ENCODE measurements around the gene TMPRSS9. TPM values are rescaled to one million over a fixed set of nuclear protein-coding genes. Genes with fewer than 3 reads are reported as not detected.

The TMPRSS9 gene
- total RNA-seq, 4 donors from 2014 or later = 0.13 to 0.78 TPM; not detected in 2

DNA sequence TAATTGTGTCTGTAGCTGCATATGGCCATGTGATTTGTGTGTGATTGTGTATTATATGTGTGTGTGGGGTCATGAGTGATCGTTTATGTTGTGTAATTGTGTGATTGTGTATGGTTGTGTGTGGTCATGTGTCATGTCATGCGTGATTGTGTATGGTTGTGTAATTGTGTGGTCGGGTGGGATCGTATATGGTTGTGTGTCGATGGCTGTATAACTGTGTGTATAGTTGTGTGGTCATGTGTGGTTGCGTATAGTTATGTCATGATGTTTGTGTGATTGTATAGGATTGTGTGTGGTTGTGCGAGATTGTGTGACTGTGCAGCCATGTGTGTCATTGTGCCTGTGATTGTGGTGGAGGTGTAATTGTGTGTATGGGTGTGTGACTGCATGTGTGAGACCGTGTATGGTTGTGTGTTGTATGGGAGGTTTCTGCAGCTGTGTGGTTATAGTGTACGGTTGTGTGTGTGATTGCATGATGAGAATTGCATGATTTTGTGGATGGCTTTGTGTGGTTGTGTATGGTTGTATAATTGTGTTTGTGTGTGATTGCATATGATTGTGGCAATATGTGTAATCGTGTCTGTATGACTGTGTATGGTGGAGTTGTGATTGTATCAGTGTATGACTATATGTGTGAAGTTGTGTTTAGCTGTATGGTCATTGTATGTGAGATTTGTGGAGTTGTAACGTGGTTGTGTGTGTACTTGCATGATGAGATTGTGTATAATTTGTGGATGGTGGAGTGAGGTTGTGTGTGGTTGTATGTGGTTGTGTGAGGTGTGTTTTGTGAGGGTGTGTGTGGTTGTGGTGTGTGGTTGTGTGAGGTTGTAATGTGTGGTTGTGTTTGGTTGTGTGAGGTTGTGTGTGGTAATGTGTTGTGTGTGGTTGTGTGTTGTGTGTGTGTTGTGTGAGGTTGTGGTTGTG lies 2.2 kb downstream of the TMPRSS9 start:
- no peak for DNase-seq
- WGBS, 2 donors = 91 to 93% methylated on average over 11 of the region's 11 CpGs
- Histone ChIP-seq H3K4me3 (replicated peaks in 1 of 3) (no peak overlapping the region), H3K27ac (no peak overlapping the region), H3K27me3 (no peaks in the 10 kb centered on the region), H3K4me1 (no peaks in the 10 kb centered on the region), H3K9me3 (no peaks in the 10 kb centered on the region), H3K36me3 (no peaks in the 10 kb centered on the region)
- no peak for TF ChIP-seq POLR2A (IDR thresholded peaks at IDR 0.05)
- TF ChIP-seq, protein P1, sequence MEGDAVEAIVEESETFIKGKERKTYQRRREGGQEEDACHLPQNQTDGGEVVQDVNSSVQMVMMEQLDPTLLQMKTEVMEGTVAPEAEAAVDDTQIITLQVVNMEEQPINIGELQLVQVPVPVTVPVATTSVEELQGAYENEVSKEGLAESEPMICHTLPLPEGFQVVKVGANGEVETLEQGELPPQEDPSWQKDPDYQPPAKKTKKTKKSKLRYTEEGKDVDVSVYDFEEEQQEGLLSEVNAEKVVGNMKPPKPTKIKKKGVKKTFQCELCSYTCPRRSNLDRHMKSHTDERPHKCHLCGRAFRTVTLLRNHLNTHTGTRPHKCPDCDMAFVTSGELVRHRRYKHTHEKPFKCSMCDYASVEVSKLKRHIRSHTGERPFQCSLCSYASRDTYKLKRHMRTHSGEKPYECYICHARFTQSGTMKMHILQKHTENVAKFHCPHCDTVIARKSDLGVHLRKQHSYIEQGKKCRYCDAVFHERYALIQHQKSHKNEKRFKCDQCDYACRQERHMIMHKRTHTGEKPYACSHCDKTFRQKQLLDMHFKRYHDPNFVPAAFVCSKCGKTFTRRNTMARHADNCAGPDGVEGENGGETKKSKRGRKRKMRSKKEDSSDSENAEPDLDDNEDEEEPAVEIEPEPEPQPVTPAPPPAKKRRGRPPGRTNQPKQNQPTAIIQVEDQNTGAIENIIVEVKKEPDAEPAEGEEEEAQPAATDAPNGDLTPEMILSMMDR (IDR thresholded peaks at IDR 0.05) = no peak
- intact Hi-C loops (cut with DNase I) = no loop called here

DNA sequence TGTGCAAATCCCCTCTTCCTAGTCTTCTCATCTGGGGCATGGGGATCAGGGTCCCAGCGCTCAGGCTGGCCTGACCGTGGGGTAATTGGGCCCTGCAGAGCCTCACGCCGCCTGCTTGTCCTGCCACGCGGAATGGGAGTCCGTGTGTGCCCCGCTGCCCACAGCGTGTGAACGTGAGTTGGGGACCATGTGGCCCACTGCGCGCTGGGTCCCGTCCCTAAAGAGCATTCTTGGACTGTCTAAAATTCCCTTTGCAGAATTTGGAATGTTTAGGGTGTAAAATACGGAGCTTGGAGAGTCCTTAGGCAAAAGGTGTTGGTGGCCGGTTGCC lies 2.9 kb downstream of the TMPRSS9 start:
- Histone ChIP-seq H3K27ac (no peak overlapping the region), H3K27me3 (no peaks in the 10 kb centered on the region), H3K4me1 (no peaks in the 10 kb centered on the region), H3K36me3 (no peaks in the 10 kb centered on the region), H3K9me3 (no peaks in the 10 kb centered on the region), H3K4me3 (replicated peaks in 1 of 3) (no peak overlapping the region)
- TF ChIP-seq, protein P1 (IDR thresholded peaks at IDR 0.05) = no peak
- no peak for TF ChIP-seq POLR2A (IDR thresholded peaks at IDR 0.05)
- intact Hi-C loops (cut with DNase I) = no loop called here
- WGBS, 2 donors = 80 to 83% methylated on average over 14 to 15 of the region's 15 CpGs
- DNase-seq = no peak

DNA sequence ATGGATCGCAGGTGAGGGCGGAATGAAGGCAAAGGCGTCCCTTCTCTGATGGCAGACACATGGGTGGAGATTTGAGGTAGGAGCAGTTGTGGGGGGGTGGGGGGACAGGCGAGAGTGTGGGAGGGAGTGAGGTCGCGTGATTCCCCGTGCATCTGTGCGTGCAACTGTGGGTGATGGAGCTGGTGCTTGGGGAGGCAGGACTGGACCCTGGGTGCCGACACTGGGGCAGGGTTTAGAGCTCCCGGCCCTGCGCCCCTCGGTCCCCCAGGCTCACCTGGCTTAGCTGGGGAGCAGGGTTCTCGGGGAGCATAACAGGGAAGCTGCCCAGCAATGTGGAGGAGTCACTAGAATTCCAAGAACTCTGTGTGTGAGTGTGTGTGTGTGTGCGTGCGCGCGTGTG lies 3.4 kb downstream of the TMPRSS9 start:
- TF ChIP-seq POLR2A (IDR thresholded peaks at IDR 0.05) = no peak
- TF ChIP-seq, protein P1 (IDR thresholded peaks at IDR 0.05) = no peak
- Histone ChIP-seq H3K27ac (no peak overlapping the region), H3K27me3 (no peaks in the 10 kb centered on the region), H3K4me1 (no peaks in the 10 kb centered on the region), H3K4me3 (replicated peaks in 1 of 3) (no peak overlapping the region), H3K9me3 (no peaks in the 10 kb centered on the region), H3K36me3 (no peaks in the 10 kb centered on the region)
- 71 to 76% methylated on average over 14 to 17 of the region's 17 CpGs for WGBS, 2 donors
- DNase-seq = no peak
- intact Hi-C loops (cut with DNase I) = no loop called here

DNA sequence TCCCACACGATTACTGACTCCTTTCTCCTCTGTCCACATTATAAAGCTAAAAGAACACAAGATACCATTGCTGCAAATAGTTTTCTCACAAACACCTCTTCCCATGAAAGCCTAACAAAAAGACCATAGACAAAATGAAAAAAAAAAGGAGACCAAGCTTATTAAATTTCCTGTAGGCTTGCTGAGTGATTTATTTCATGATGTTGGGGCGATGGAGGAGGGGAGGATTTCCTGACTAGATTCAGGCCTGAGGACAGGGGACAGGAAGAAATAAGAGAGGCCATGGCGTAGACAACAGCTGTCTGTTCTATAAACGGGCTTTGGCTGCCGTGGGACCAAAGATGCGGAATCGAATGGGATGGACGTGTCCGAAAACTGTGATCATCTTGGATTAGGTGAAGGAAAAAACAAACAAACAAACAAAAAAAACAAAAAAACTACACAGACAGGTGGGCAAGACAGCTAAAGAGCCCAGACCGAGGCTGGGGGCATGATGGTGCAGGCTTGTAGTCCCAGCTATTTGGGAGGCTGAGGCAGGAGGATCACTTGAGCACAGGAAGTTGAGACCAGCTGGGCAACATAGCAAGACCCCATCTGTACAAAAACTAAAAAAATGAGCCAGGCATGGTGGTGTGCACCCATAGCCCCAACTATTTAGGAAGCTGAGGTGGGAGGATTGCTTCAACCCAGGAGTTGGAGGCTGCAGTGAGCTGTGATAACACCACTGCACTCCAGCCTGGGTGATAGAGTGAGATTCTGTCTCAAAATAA lies 5.3 kb downstream of the TMPRSS9 start:
- TF ChIP-seq, protein P1 (IDR thresholded peaks at IDR 0.05) = no peak
- no peak for TF ChIP-seq POLR2A (IDR thresholded peaks at IDR 0.05)
- H3K27me3 ChIP-seq = no peaks in the 10 kb centered on the region
- no peaks in the 10 kb centered on the region for H3K36me3 ChIP-seq
- 65 to 76% methylated on average over 10 of the region's 10 CpGs for WGBS, 2 donors
- no peak overlapping the region for H3K4me3 ChIP-seq (replicated peaks in 1 of 3)
- no peak overlapping the region for H3K27ac ChIP-seq
- intact Hi-C loops (cut with DNase I) = no loop called here
- H3K9me3 ChIP-seq = no peaks in the 10 kb centered on the region
- no peaks in the 10 kb centered on the region for H3K4me1 ChIP-seq
- DNase-seq = no peak

DNA sequence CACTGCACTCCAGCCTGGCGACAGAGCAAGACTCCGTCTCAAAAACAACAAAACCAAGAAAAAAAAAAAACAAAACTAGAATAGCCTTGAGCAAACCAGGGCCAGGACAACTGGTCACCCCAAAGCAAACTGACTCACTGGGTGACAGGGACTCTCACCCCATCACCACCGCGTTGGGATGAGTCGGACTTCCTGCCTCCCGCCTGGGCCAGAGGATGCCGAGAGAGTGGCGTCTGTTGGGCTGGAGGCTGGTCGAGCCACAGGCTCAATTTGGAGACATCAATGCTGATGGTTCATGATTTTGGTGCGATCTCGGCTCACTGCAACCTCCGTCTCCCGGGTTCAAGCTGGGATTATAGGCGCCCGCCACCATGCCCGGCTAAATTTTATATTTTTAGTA lies 11.6 kb downstream of the TMPRSS9 start:
- Histone ChIP-seq H3K36me3 (no peaks in the 10 kb centered on the region), H3K27ac (no peak overlapping the region), H3K4me3 (replicated peaks in 1 of 3) (no peak overlapping the region), H3K4me1 (no peaks in the 10 kb centered on the region), H3K27me3 (no peaks in the 10 kb centered on the region), H3K9me3 (no peaks in the 10 kb centered on the region)
- TF ChIP-seq, protein P1 (IDR thresholded peaks at IDR 0.05) = no peak
- TF ChIP-seq POLR2A (IDR thresholded peaks at IDR 0.05) = no peak
- no peak for DNase-seq
- 68 to 71% methylated on average over 16 of the region's 16 CpGs for WGBS, 2 donors
- intact Hi-C loops (cut with DNase I) = no loop called here

Measured in thyroid gland (tissue), 4 donors.